BJ (cell line): ENCODE data around the gene KIF1B. TPM values are rescaled to one million over a fixed set of nuclear protein-coding genes. Genes with fewer than 3 reads are reported as not detected.

ENCODE experiments used
- CTCF ChIA-PET: fragments of 350-600 bp; formaldehyde crosslinking; extraction: SDS; loops from one replicate; lab custom pipeline; 2021; ENCODE audit warnings: antibody characterized with exemption, inconsistent platforms; lab: Yijun Ruan, JAX
- POLR2A ChIA-PET: fragments of 300-600 bp; sonication (Branson Sonifier 250); formaldehyde crosslinking; extraction: SDS; loops from one replicate; lab custom pipeline; 2021; ENCODE audit warnings: antibody characterized with exemption; lab: Charles Lee
- DNase-seq: peaks from one replicate; pipeline ENCODE4 v3.0.0-alpha.2; 2011; ENCODE audit warnings: low read depth
- H3K27me3 ChIP-seq: 2 replicates; pipeline ENCODE4 v1.6.0; 2011; ENCODE audit warnings: low read length; ENCODE audit not compliant: control insufficient read depth, insufficient read depth
- H3K36me3 ChIP-seq: 2 replicates; pipeline ENCODE4 v1.5.1; 2011; ENCODE audit warnings: low read length; ENCODE audit not compliant: control insufficient read depth, insufficient read depth
- H3K4me3 ChIP-seq: 2 replicates; pipeline ENCODE4 v1.5.1; 2011; ENCODE audit warnings: low read depth, mild to moderate bottlenecking, control low read depth, low read length
- CTCF ChIP-seq: IDR thresholded peaks from 2 replicates; pipeline ENCODE4 v1.5.1; 2011; ENCODE audit warnings: low read depth, mild to moderate bottlenecking, control low read depth, inconsistent platforms, low read length, moderate library complexity; ENCODE audit not compliant: insufficient read depth
- polyA plus RNA-seq: library from polyadenylated mRNA; depleted of rRNA; stranded (reverse); fragments of >200 nt; gene quantifications from 2 replicates; pipeline ENCODE4 v1.2.3, GENCODE V29; 2011

KIF1B gene
- polyA plus RNA-seq, 1 experiment, result 11.8 TPM

- Histone ChIP-seq H3K4me3 (no peak overlapping the region), H3K36me3 (peaks cover 5% of the 10 kb centered on the region), H3K27me3 (no peaks in the 10 kb centered on the region)
- ChIA-PET CTCF (interaction anchor here (1.1 kb wide), 1 partner anchor 11 kb away, joined by 3 read pairs; no protein-coding TSS in a partner anchor), POLR2A (no interaction called here)
- no peak for TF ChIP-seq CTCF
- DNase-seq, result no peak
Observed at GRCh38 chr1:10278880-10279279, 68.5 kb downstream of the KIF1B start.

GRCh38 chr1:10280439-10281350, 70.3 kb downstream of the KIF1B start:
- Histone ChIP-seq H3K27me3 (no peaks in the 10 kb centered on the region), H3K4me3 (no peak overlapping the region), H3K36me3 (peaks cover 5% of the 10 kb centered on the region)
- peak; percentile 37 for DNase-seq
- ChIA-PET POLR2A (interaction anchor here (0.7 kb wide), 1 partner anchor 98 kb away, joined by 4 read pairs; no protein-coding TSS in a partner anchor), CTCF (interaction anchor here (0.6 to 0.9 kb wide), 2 partner anchors 71 to 126 kb away, joined by 3 to 4 read pairs; no protein-coding TSS in a partner anchor)
- TF ChIP-seq CTCF, result no peak

- ChIA-PET POLR2A (interaction anchor here (0.6 kb wide), 1 partner anchor 78 kb away, joined by 4 read pairs; no protein-coding TSS in a partner anchor), CTCF (no interaction called here)
- H3K36me3 ChIP-seq, result peaks cover 7% of the 10 kb centered on the region
- no peak overlapping the region for H3K4me3 ChIP-seq
- no peak for TF ChIP-seq CTCF
- no peaks in the 10 kb centered on the region for H3K27me3 ChIP-seq
- no peak for DNase-seq
Observed at GRCh38 chr1:10283318-10283984, 73.1 kb downstream of the KIF1B start.

GRCh38 chr1:10286244-10286643, 75.9 kb downstream of the KIF1B start:
- DNase-seq, result peak; percentile 37
- no peak for TF ChIP-seq CTCF
- ChIA-PET POLR2A (interaction anchor here (0.7 kb wide), 1 partner anchor 160 kb away, joined by 6 read pairs; no protein-coding TSS in a partner anchor), CTCF (interaction anchor here (1.2 to 2.0 kb wide), 2 partner anchors 10 to 50 kb away, joined by 4 to 8 read pairs; no protein-coding TSS in a partner anchor)
- peaks cover 8% of the 10 kb centered on the region for H3K36me3 ChIP-seq
- no peak overlapping the region for H3K4me3 ChIP-seq
- no peaks in the 10 kb centered on the region for H3K27me3 ChIP-seq
